Lower leg skin (tissue), 3 donors: ENCODE results near the gene ATP1B1.

Experiments
- POLR2A ChIP-seq, 2 donors: fragments of 450-650 bp; IDR thresholded peaks; one replicate each; pipeline ENCODE4 v1.6.1; 2016 to 2017; ENCODE audit warnings: antibody characterized with exemption in 2 of 2, mild to moderate bottlenecking in 1 of 2, moderate library complexity in 1 of 2
- TF ChIP-seq, protein P1 (sequence below), 3 donors: fragments of 450-650 bp; IDR thresholded peaks; one replicate each; pipeline ENCODE4 v1.5.1; 2016; ENCODE audit warnings: antibody characterized with exemption in 3 of 3, mild to moderate bottlenecking in 3 of 3, moderate library complexity in 2 of 3

DNA sequence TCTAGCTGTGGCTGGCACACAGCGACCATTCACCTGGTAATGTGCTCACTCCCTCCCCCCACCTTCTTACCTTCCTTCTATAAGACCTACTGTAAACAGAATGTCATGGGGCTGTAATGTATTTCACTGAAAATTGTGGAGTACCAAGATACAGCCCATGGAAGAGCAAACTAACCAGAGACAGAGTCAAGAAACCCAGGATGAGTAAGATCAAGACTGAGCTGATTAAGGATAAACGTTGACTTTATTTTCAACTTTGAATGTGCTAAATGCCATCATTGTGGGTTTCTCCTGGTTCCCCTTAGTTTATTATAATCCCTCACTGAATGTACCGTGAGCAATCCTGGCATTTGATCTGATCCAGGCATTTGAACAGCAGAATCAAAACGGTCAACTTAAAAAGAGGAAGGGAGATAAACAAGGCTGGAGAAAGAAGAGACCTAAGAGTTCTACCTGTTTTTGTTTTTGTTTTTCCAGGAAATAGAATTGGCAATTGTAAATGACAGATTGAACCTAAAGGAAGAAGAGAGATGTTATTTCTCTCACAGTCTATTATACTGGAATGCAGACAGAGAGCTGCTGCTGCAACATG, 16.1 kb upstream of the ATP1B1 start:
- TF ChIP-seq, protein P1, sequence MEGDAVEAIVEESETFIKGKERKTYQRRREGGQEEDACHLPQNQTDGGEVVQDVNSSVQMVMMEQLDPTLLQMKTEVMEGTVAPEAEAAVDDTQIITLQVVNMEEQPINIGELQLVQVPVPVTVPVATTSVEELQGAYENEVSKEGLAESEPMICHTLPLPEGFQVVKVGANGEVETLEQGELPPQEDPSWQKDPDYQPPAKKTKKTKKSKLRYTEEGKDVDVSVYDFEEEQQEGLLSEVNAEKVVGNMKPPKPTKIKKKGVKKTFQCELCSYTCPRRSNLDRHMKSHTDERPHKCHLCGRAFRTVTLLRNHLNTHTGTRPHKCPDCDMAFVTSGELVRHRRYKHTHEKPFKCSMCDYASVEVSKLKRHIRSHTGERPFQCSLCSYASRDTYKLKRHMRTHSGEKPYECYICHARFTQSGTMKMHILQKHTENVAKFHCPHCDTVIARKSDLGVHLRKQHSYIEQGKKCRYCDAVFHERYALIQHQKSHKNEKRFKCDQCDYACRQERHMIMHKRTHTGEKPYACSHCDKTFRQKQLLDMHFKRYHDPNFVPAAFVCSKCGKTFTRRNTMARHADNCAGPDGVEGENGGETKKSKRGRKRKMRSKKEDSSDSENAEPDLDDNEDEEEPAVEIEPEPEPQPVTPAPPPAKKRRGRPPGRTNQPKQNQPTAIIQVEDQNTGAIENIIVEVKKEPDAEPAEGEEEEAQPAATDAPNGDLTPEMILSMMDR (IDR thresholded peaks at IDR 0.05), result no peak
- no peak for TF ChIP-seq POLR2A (IDR thresholded peaks at IDR 0.05)
